ENCODE results near the gene ABCF2.

The ABCF2 gene

GRCh38 chr7:151195616-151196450 is 31.2 kb downstream of the ABCF2 start:
- DNase-seq, result no peak
- TF ChIP-seq CTCF (IDR thresholded peaks at IDR 0.05), result no peak
- peaks cover 0 to 59% of the 10 kb centered on the region in 2 donors for H3K27me3 ChIP-seq
- no peaks in the 10 kb centered on the region for H3K36me3 ChIP-seq
- H3K4me3 ChIP-seq, result no peak overlapping the region
- no peak overlapping the region for H3K27ac ChIP-seq
- intact Hi-C loops (cut with DNase I; ENCODE audit: low total_unique reads), result no loop called here
- H3K4me1 ChIP-seq, result no peaks in the 10 kb centered on the region
- no peaks in the 10 kb centered on the region for H3K9me3 ChIP-seq

- TF ChIP-seq CTCF (IDR thresholded peaks at IDR 0.05), result no peak
- no peak for DNase-seq
- intact Hi-C loops (cut with DNase I; ENCODE audit: low total_unique reads), result no loop called here
- Histone ChIP-seq H3K27me3 (peaks cover 0 to 45% of the 10 kb centered on the region in 2 donors), H3K27ac (no peak overlapping the region), H3K36me3 (no peaks in the 10 kb centered on the region), H3K4me1 (no peaks in the 10 kb centered on the region), H3K9me3 (no peaks in the 10 kb centered on the region), H3K4me3 (no peak overlapping the region)
These were observed 32.8 kb downstream of the ABCF2 start for GRCh38 chr7:151194188-151194587.

GRCh38 chr7:151193203-151193978 is 33.6 kb downstream of the ABCF2 start:
- Histone ChIP-seq H3K9me3 (no peaks in the 10 kb centered on the region), H3K36me3 (no peaks in the 10 kb centered on the region), H3K27ac (no peak overlapping the region), H3K4me3 (no peak overlapping the region), H3K4me1 (no peaks in the 10 kb centered on the region), H3K27me3 (peaks cover 0 to 37% of the 10 kb centered on the region in 2 donors)
- TF ChIP-seq CTCF (IDR thresholded peaks at IDR 0.05), result no peak
- intact Hi-C loops (cut with DNase I; ENCODE audit: low total_unique reads), result no loop called here
- DNase-seq, result no peak

GRCh38 chr7:151192002-151192539 is 34.9 kb downstream of the ABCF2 start:
- Histone ChIP-seq H3K4me3 (no peak overlapping the region), H3K27ac (no peak overlapping the region), H3K9me3 (no peaks in the 10 kb centered on the region), H3K4me1 (no peaks in the 10 kb centered on the region), H3K36me3 (no peaks in the 10 kb centered on the region), H3K27me3 (peaks cover 0 to 48% of the 10 kb centered on the region in 2 donors)
- DNase-seq, result no peak
- TF ChIP-seq CTCF (IDR thresholded peaks at IDR 0.05), result no peak
- intact Hi-C loops (cut with DNase I; ENCODE audit: low total_unique reads), result no loop called here

- H3K27me3 ChIP-seq, result peaks cover 0 to 52% of the 10 kb centered on the region in 2 donors
- intact Hi-C loops (cut with DNase I; ENCODE audit: low total_unique reads), result no loop called here
- DNase-seq, result no peak
- no peak overlapping the region for H3K27ac ChIP-seq
- no peaks in the 10 kb centered on the region for H3K9me3 ChIP-seq
- H3K36me3 ChIP-seq, result no peaks in the 10 kb centered on the region
- TF ChIP-seq CTCF (IDR thresholded peaks at IDR 0.05), result no peak
- H3K4me1 ChIP-seq, result no peaks in the 10 kb centered on the region
- H3K4me3 ChIP-seq, result no peak overlapping the region
These were observed 35.5 kb downstream of the ABCF2 start for GRCh38 chr7:151191544-151191943.

All from tibial artery (tissue), 4 donors.